H9 (cell line): ENCODE measurements around the gene ENOX2. TPM values are rescaled to one million over a fixed set of nuclear protein-coding genes. Genes with fewer than 3 reads are reported as not detected.

ENCODE experiments used
- DNase-seq: peaks from one replicate; pipeline ENCODE4 v3.0.0-alpha.2; 2017
- H2AFZ ChIP-seq: one replicate; pipeline ENCODE4 v1.6.1; 2013; ENCODE audit warnings: mild to moderate bottlenecking, low read length, control low read depth, moderate library complexity
- H2AK5ac ChIP-seq: 2 replicates; pipeline ENCODE4 v1.6.1; 2013; ENCODE audit warnings: low read length, control low read depth, mixed read lengths; ENCODE audit not compliant: insufficient read length
- H2BK120ac ChIP-seq: one replicate; pipeline ENCODE4 v1.6.1; 2013; ENCODE audit warnings: low read depth, mild to moderate bottlenecking, low read length, control low read depth, inconsistent platforms; ENCODE audit not compliant: poor library complexity, severe bottlenecking
- H2BK12ac ChIP-seq: 2 replicates; pipeline ENCODE4 v1.6.1; 2013; ENCODE audit warnings: low read length, control low read depth, mixed read lengths, low read depth; ENCODE audit not compliant: insufficient read length
- H2BK15ac ChIP-seq: 2 replicates; pipeline ENCODE4 v1.6.1; 2013; ENCODE audit warnings: low read depth, low read length, control low read depth
- H2BK20ac ChIP-seq: one replicate; pipeline ENCODE4 v1.6.1; 2013; ENCODE audit warnings: low read depth, mild to moderate bottlenecking, low read length, control low read depth, inconsistent platforms; ENCODE audit not compliant: poor library complexity, severe bottlenecking
- H2BK5ac ChIP-seq: 2 replicates; pipeline ENCODE4 v1.6.1; 2013; ENCODE audit warnings: low read length, control low read depth, mixed read lengths; ENCODE audit not compliant: insufficient read length
- H3K14ac ChIP-seq: 2 replicates; pipeline ENCODE4 v1.6.1; 2013; ENCODE audit warnings: low read length, control low read depth; ENCODE audit not compliant: insufficient read depth
- H3K18ac ChIP-seq: 2 replicates; pipeline ENCODE4 v1.6.1; 2013; ENCODE audit warnings: low read depth, mild to moderate bottlenecking, mixed read lengths, low read length, control low read depth; ENCODE audit not compliant: insufficient read length
- H3K23ac ChIP-seq: 2 replicates; pipeline ENCODE4 v1.6.1; 2013; ENCODE audit warnings: low read length, control low read depth, mixed read lengths, low read depth; ENCODE audit not compliant: insufficient read length
- H3K23me2 ChIP-seq: 2 replicates; pipeline ENCODE4 v1.6.1; 2013; ENCODE audit warnings: low read depth, mild to moderate bottlenecking, mixed read lengths, low read length, control low read depth; ENCODE audit not compliant: insufficient read length, poor library complexity, severe bottlenecking
- H3K27ac ChIP-seq: 2 replicates; pipeline ENCODE4 v1.5.1; 2013; ENCODE audit warnings: low read length, control low read depth, mixed read lengths, low read depth; ENCODE audit not compliant: insufficient read length
- H3K27me3 ChIP-seq: 2 replicates; pipeline ENCODE4 v1.6.1; 2013; ENCODE audit warnings: low read length, control low read depth, inconsistent platforms; ENCODE audit not compliant: insufficient read depth
- H3K4ac ChIP-seq: 2 replicates; pipeline ENCODE4 v1.6.1; 2013; ENCODE audit warnings: low read depth, mild to moderate bottlenecking, control low read depth, inconsistent platforms, low read length, moderate library complexity
- H3K4me1 ChIP-seq: 2 replicates; pipeline ENCODE4 v1.6.1; 2013; ENCODE audit warnings: low read length, control low read depth, inconsistent platforms; ENCODE audit not compliant: insufficient read depth
- H3K4me2 ChIP-seq: 2 replicates; pipeline ENCODE4 v1.6.1; 2013; ENCODE audit warnings: low read length, control low read depth, mixed read lengths; ENCODE audit not compliant: insufficient read length, insufficient read depth
- H3K56ac ChIP-seq: 2 replicates; pipeline ENCODE4 v1.6.1; 2013; ENCODE audit warnings: low read depth, mild to moderate bottlenecking, mixed read lengths, low read length, control low read depth; ENCODE audit not compliant: insufficient read length
- H3K79me1 ChIP-seq: 2 replicates; pipeline ENCODE4 v1.6.1; 2013; ENCODE audit warnings: low read depth, mild to moderate bottlenecking, moderate library complexity, low read length, control low read depth, inconsistent platforms; ENCODE audit not compliant: insufficient read depth, poor library complexity, severe bottlenecking
- H3K79me2 ChIP-seq: 2 replicates; pipeline ENCODE4 v1.6.1; 2013; ENCODE audit warnings: low read length, control low read depth, inconsistent platforms; ENCODE audit not compliant: insufficient read depth
- H3K9ac ChIP-seq: 2 replicates; pipeline ENCODE4 v1.6.1; 2013; ENCODE audit warnings: low read length, control low read depth, mixed read lengths; ENCODE audit not compliant: insufficient read length; ENCODE audit errors: extremely low read depth
- H3K9me3 ChIP-seq: one replicate; pipeline ENCODE4 v1.6.1; 2013; ENCODE audit warnings: low read depth, low read length, inconsistent platforms; ENCODE audit not compliant: control insufficient read depth
- H3T11ph ChIP-seq: one replicate; pipeline ENCODE4 v1.6.1; 2013; ENCODE audit warnings: mild to moderate bottlenecking, low read length, control low read depth, inconsistent platforms
- H4K20me1 ChIP-seq: one replicate; pipeline ENCODE4 v1.6.1; 2013; ENCODE audit not compliant: control insufficient read depth, insufficient read length, insufficient read depth
- H4K5ac ChIP-seq: 2 replicates; pipeline ENCODE4 v1.6.1; 2013; ENCODE audit warnings: low read depth, mild to moderate bottlenecking, mixed read lengths, low read length, control low read depth; ENCODE audit not compliant: insufficient read length
- H4K8ac ChIP-seq: replicated peaks from 2 replicates; pipeline ENCODE4 v1.6.1; 2013; ENCODE audit warnings: low read length, control low read depth, mixed read lengths, low read depth; ENCODE audit not compliant: insufficient read length
- H4K91ac ChIP-seq: 2 replicates; pipeline ENCODE4 v1.6.1; 2013; ENCODE audit warnings: low read depth, mild to moderate bottlenecking, moderate library complexity, mixed read lengths, low read length, control low read depth; ENCODE audit not compliant: insufficient read length
- H3K27ac Mint-ChIP-seq, 3 experiments: 2 replicates in 2 of 3; 3 replicates in 1 of 3; pipeline ENCODE4 v1.8.0; 2020 to 2021; ENCODE audit warnings: mixed read lengths in 3 of 3, mild to moderate bottlenecking in 1 of 3, moderate library complexity in 1 of 3
- H3K27me3 Mint-ChIP-seq: 2 replicates; pipeline ENCODE4 v1.8.0; 2021; ENCODE audit warnings: low read depth, mild to moderate bottlenecking, moderate library complexity, mixed read lengths
- H3K36me3 Mint-ChIP-seq, 3 experiments: 2 replicates in 2 of 3; 3 replicates in 1 of 3; pipeline ENCODE4 v1.8.0; 2020 to 2021; ENCODE audit warnings: low read depth in 3 of 3, mixed read lengths in 3 of 3; ENCODE audit not compliant: insufficient read depth in 1 of 3
- H3K4me1 Mint-ChIP-seq, 2 experiments: 2 replicates each; pipeline ENCODE4 v1.8.0; 2020; ENCODE audit warnings: mixed read lengths in 2 of 2
- H3K4me3 Mint-ChIP-seq, 2 experiments: 2 replicates in 1 of 2; 3 replicates in 1 of 2; pipeline ENCODE4 v1.8.0; 2020 to 2021; ENCODE audit warnings: mild to moderate bottlenecking in 2 of 2, mixed read lengths in 2 of 2, moderate library complexity in 1 of 2
- H3K9me3 Mint-ChIP-seq, 2 experiments: 2 replicates in 1 of 2; 3 replicates in 1 of 2; pipeline ENCODE4 v1.8.0; 2020; ENCODE audit warnings: mild to moderate bottlenecking in 2 of 2, mixed read lengths in 2 of 2, moderate library complexity in 1 of 2
- WGBS: extraction: QIAGEN DNeasy Blood & Tissue Kit; methylation state at CpG from one replicate; pipeline ENCODE4 v1.1.7; 2013; ENCODE audit warnings: missing lambda C conversion rate, low lambda C conversion rate, mixed read lengths; ENCODE audit not compliant: insufficient read length; ENCODE audit errors: extremely low coverage; 5-methylcytosine and 5-hydroxymethylcytosine counted together
- total RNA-seq: library from RNA; stranded (reverse); gene quantifications from 2 replicates; pipeline ENCODE4 v1.2.1, GENCODE V29; 2021
- TF ChIP-seq, protein P1 (sequence below): fragments of 200-600 bp; sonication (generic); conservative IDR thresholded peaks from 3 replicates; pipeline ENCODE4 v1.8.0; 2021; ENCODE audit warnings: antibody characterized with exemption, mild to moderate bottlenecking

The ENOX2 gene
- total RNA-seq, 1 experiment from 2014 or later = 17.7 TPM

DNA sequence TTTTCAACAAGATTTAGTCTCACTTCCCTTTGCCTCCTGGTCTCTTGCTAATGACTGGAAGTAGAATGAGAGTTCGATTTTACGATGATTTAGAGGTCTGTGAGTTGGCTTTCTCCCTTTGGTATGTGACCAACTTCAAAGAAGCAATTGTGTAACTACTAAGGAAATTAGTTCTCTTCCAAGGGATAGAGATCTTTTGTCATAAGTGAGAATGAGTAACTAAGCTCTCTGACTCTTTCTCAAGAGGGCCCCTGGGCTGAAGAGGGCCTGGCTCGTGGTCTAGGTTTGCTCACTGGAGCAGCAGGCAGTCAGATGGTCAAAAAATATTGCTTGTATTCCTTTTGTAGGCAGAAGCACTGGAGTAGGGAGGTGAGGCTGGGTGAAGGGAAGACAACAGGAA is 176.3 kb downstream of the ENOX2 start:
- WGBS = no CpG with 5 or more reads among the region's 3 CpGs
- Histone ChIP-seq H4K20me1 (no peaks in the 10 kb centered on the region), H2BK12ac (no peak overlapping the region), H2AK5ac (no peak overlapping the region), H3K4ac (no peak overlapping the region), H2BK5ac (no peak overlapping the region), H3K56ac (no peak overlapping the region), H3K9ac (no peak overlapping the region), H3K79me1 (no peaks in the 10 kb centered on the region), H3K14ac (no peak overlapping the region), H3K18ac (no peak overlapping the region), H3T11ph (no peak overlapping the region), H3K9me3 (peaks cover 19% of the 10 kb centered on the region), H3K27ac (no peak overlapping the region), H4K8ac (no peak overlapping the region), H2BK15ac (no peak overlapping the region), H3K4me2 (no peak overlapping the region), H3K23ac (no peak overlapping the region), H4K91ac (no peak overlapping the region), H3K27me3 (no peaks in the 10 kb centered on the region), H3K79me2 (no peaks in the 10 kb centered on the region), H4K5ac (no peak overlapping the region), H2BK20ac (no peak overlapping the region), H2BK120ac (no peak overlapping the region), H3K4me1 (no peaks in the 10 kb centered on the region), H3K23me2 (no peaks in the 10 kb centered on the region), H2AFZ (no peak overlapping the region)
- Mint-ChIP-seq H3K4me3 (no peak overlapping the region), H3K27ac (no peak overlapping the region), H3K27me3 (no peaks in the 10 kb centered on the region), H3K9me3 (peaks cover 30 to 38% of the 10 kb centered on the region in 2 experiments), H3K4me1 (peaks cover 4% of the 10 kb centered on the region in 2 experiments), H3K36me3 (peaks cover 10 to 39% (median 27%) of the 10 kb centered on the region in 3 experiments)
- TF ChIP-seq, protein P1, sequence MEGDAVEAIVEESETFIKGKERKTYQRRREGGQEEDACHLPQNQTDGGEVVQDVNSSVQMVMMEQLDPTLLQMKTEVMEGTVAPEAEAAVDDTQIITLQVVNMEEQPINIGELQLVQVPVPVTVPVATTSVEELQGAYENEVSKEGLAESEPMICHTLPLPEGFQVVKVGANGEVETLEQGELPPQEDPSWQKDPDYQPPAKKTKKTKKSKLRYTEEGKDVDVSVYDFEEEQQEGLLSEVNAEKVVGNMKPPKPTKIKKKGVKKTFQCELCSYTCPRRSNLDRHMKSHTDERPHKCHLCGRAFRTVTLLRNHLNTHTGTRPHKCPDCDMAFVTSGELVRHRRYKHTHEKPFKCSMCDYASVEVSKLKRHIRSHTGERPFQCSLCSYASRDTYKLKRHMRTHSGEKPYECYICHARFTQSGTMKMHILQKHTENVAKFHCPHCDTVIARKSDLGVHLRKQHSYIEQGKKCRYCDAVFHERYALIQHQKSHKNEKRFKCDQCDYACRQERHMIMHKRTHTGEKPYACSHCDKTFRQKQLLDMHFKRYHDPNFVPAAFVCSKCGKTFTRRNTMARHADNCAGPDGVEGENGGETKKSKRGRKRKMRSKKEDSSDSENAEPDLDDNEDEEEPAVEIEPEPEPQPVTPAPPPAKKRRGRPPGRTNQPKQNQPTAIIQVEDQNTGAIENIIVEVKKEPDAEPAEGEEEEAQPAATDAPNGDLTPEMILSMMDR = no peak
- DNase-seq = no peak
